PFSK-1 (cell line): ENCODE measurements around the gene PRSS38.

Source experiments
- FOXP2 ChIP-seq: optimal IDR thresholded peaks from 2 replicates; pipeline ENCODE3; 2011; ENCODE audit warnings: borderline replicate concordance, control low read depth, inconsistent platforms; ENCODE audit not compliant: insufficient read depth; ENCODE audit errors: extremely low read length, extremely low read depth
- POLR2AphosphoS5 ChIP-seq: IDR thresholded peaks from 2 replicates; pipeline ENCODE4 v1.6.1; 2012; ENCODE audit warnings: low read depth, mild to moderate bottlenecking, control low read depth, low read length, moderate library complexity
- REST ChIP-seq, 2 experiments: IDR thresholded peaks; 2 replicates each; pipeline versions ENCODE4 v1.6.1 to v1.8.0; 2011 to 2012; ENCODE audit warnings: low read depth in 2 of 2, low read length in 2 of 2, control low read depth in 1 of 2, inconsistent platforms in 1 of 2, mild to moderate bottlenecking in 1 of 2, moderate library complexity in 1 of 2; ENCODE audit not compliant: insufficient read depth in 1 of 2
- SIN3A ChIP-seq: IDR thresholded peaks from 2 replicates; pipeline ENCODE4 v1.6.1; 2012; ENCODE audit warnings: mild to moderate bottlenecking, low read length, moderate library complexity, borderline replicate concordance; ENCODE audit not compliant: insufficient read depth
- TAF1 ChIP-seq: IDR thresholded peaks from 2 replicates; pipeline ENCODE4 v1.6.1; 2012; ENCODE audit warnings: low read length, control low read depth, borderline replicate concordance; ENCODE audit not compliant: insufficient read depth

The PRSS38 gene

GRCh38 chr1:227864882-227865281, 49.4 kb downstream of the PRSS38 start:
- no peak for TF ChIP-seq REST (IDR thresholded peaks at IDR 0.05; ENCODE audit: insufficient read depth in 1 of 2, low read depth in 2 of 2, low read length in 2 of 2)
- no peak for TF ChIP-seq FOXP2
- TF ChIP-seq POLR2AphosphoS5, result no peak
- TF ChIP-seq TAF1, result no peak

GRCh38 chr1:227869279-227869842, 53.9 kb downstream of the PRSS38 start:
- no peak for TF ChIP-seq POLR2AphosphoS5
- TF ChIP-seq FOXP2, result no peak
- TF ChIP-seq TAF1, result no peak
- TF ChIP-seq REST (IDR thresholded peaks at IDR 0.05; ENCODE audit: insufficient read depth in 1 of 2, low read depth in 2 of 2, low read length in 2 of 2), result no peak
- TF ChIP-seq SIN3A, result no peak

GRCh38 chr1:227869851-227870305, 54.4 kb downstream of the PRSS38 start:
- no peak for TF ChIP-seq FOXP2

GRCh38 chr1:227870366-227870765, 54.9 kb downstream of the PRSS38 start:
- TF ChIP-seq FOXP2, result no peak
- no peak for TF ChIP-seq REST (IDR thresholded peaks at IDR 0.05; ENCODE audit: insufficient read depth in 1 of 2, low read depth in 2 of 2, low read length in 2 of 2)
- no peak for TF ChIP-seq SIN3A
- TF ChIP-seq TAF1, result no peak
- no peak for TF ChIP-seq POLR2AphosphoS5

GRCh38 chr1:227880342-227880924, 65.0 kb downstream of the PRSS38 start:
- TF ChIP-seq TAF1 (no peak), FOXP2 (no peak), POLR2AphosphoS5 (no peak), REST (IDR thresholded peaks at IDR 0.05; ENCODE audit: insufficient read depth in 1 of 2, low read depth in 2 of 2, low read length in 2 of 2) (no peak), SIN3A (no peak)
